ENCODE data around the gene ZBP1.
A peak's percentile ranks its signal among the peaks of the same experiment; 100 is the strongest.

Gene ZBP1

DNA sequence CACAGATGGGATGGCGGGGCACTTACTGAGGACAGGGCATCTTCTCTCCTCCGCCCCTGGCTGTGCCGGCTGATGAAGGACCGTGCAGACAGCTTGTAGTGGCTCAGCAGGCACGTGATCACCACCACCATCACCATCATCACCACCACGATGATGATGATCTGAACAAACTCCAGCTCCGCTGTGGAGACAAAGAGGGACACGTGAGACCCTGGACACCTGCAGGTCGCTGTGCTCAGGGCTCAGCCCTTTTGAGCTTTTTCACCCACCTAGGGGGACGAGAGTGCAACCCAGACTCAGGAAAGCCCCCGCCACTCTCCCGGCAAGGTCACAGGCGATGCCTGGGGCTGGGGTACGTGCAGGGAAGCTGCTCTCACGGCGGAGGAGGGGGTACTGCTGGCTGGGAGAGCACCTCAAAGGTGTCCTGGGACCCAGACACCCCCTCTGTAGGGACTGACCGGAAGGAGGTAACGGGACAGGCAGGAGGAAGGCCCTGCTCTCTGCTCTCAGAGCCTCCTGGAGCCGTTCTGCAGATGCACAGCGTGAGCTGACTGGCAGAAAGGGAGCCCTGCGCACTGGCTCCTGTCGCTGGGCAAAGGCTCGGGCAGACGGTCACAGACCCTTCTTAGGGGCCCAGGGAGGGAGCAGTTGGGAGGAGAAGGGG, 39.4 kb upstream of the ZBP1 start:
- TF ChIP-seq, protein P1, sequence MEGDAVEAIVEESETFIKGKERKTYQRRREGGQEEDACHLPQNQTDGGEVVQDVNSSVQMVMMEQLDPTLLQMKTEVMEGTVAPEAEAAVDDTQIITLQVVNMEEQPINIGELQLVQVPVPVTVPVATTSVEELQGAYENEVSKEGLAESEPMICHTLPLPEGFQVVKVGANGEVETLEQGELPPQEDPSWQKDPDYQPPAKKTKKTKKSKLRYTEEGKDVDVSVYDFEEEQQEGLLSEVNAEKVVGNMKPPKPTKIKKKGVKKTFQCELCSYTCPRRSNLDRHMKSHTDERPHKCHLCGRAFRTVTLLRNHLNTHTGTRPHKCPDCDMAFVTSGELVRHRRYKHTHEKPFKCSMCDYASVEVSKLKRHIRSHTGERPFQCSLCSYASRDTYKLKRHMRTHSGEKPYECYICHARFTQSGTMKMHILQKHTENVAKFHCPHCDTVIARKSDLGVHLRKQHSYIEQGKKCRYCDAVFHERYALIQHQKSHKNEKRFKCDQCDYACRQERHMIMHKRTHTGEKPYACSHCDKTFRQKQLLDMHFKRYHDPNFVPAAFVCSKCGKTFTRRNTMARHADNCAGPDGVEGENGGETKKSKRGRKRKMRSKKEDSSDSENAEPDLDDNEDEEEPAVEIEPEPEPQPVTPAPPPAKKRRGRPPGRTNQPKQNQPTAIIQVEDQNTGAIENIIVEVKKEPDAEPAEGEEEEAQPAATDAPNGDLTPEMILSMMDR (IDR thresholded peaks at IDR 0.05; ENCODE audit: low read depth, low read length): no peak
- Histone ChIP-seq H3K36me3 (peaks cover 15% of the 10 kb centered on the region), H3K4me3 (ENCODE audit: low read depth, low read length) (no peak overlapping the region), H3K27me3 (ENCODE audit: insufficient read depth, low read depth, severe bottlenecking) (no peaks in the 10 kb centered on the region), H3K9me3 (ENCODE audit: severe bottlenecking) (no peaks in the 10 kb centered on the region), H3K27ac (no peak overlapping the region)
- DNase-seq: no peak

DNA sequence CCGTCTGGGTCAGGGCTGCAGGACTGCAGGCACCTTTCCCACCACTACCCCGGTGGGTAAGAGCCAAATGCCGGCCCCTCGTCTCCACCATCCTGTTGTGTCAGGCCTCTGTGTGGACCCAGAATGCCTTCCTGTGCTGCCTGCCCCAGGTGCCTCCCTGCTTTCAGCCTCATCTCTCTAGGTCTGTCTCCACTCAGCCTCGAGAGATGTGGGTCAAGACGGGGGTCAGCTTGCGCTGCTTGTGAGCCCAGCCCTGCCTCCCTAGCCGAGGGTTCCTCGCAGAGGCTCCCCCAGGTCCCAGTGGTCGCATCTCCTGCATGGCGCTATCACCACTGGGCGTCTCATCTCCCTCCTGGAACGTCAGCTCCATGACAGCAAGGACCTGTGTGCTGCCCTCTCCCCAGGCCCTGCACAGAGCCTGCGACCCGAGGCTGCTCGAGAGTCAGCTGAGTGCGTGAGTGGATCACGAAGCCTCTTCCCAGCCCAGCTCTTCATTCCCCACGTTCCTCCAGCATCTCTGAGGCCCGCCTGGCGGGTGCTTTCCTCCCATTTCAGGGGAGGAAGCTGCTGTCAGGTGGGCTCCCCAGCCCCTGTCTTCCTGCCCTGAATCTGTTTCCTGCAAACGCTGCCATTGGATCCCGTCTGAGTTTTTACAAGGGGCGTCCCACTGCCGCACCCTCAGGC, 38.7 kb upstream of the ZBP1 start:
- TF ChIP-seq, protein P1 (IDR thresholded peaks at IDR 0.05; ENCODE audit: low read depth, low read length): no peak
- no peaks in the 10 kb centered on the region for H3K9me3 ChIP-seq (ENCODE audit: severe bottlenecking)
- no peaks in the 10 kb centered on the region for H3K27me3 ChIP-seq (ENCODE audit: insufficient read depth, low read depth, severe bottlenecking)
- no peak overlapping the region for H3K4me3 ChIP-seq (ENCODE audit: low read depth, low read length)
- peaks cover 15% of the 10 kb centered on the region for H3K36me3 ChIP-seq
- peak; percentile 4 for DNase-seq
- no peak overlapping the region for H3K27ac ChIP-seq

DNA sequence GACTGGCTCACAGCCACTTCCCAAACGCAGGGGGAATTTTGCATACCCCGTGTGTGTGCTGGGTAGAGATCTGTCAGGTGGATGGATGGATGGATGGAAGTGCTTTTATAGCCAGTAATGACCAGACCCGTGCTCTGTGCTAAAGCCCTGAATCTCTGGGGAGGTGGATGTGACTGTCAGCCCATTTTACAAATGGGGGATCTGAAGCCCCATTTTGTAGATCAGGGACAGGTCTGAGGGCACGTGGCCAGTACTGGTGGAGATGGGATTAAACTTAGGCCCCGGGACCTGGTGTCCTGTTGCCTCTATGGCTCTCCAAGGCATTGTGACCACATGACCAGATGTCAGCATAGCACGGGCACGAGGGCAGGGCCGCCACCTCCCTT, 38.2 kb upstream of the ZBP1 start:
- Histone ChIP-seq H3K9me3 (ENCODE audit: severe bottlenecking) (no peaks in the 10 kb centered on the region), H3K36me3 (peaks cover 15% of the 10 kb centered on the region), H3K27me3 (ENCODE audit: insufficient read depth, low read depth, severe bottlenecking) (no peaks in the 10 kb centered on the region), H3K4me3 (ENCODE audit: low read depth, low read length) (no peak overlapping the region), H3K27ac (no peak overlapping the region)
- TF ChIP-seq, protein P1 (IDR thresholded peaks at IDR 0.05; ENCODE audit: low read depth, low read length): no peak
- DNase-seq: peak; percentile 3

DNA sequence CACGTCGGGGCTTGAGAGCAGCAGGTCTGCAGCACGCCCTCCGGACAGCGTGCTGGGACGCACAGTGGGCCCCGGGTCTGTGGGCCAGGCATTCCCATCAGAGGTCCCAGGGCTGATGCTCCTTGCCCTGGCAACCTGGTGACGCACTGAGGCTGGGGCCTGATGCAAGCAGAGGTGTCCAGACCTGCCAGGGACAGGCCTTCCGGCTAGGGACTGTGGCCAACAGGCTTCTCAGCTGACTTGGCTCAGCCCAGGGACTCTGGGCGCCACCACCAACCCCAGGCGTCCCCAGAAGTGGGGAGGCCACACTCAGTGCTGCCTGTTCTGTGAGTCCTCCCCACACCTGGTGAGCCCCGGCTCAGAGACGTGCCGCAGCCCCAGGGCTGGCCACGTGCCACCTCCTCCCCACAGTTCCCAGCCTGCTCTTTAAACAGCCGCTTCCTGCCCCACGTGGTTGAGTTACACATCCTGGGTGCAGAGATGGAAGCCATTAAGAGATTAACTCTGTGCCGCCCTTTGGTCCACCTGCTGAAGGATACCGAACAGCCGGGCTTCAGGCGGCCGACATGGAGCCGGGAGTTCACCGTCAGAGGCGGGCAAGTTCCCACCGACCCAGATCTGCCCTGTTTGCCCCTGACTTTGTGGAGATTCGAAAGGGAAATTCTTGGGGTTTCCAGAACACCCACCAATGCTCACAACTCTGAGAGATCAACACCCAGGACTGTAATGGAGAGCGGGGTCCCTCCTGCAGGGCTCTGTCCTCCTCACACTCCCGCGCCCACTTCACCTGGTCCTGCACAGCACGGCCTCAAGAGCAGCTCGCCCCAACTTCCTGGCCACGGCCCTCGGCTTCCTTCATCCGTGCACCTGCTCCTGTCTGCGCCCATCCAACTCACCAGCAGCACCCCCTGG, 37.6 kb upstream of the ZBP1 start:
- no peak overlapping the region for H3K27ac ChIP-seq

DNA sequence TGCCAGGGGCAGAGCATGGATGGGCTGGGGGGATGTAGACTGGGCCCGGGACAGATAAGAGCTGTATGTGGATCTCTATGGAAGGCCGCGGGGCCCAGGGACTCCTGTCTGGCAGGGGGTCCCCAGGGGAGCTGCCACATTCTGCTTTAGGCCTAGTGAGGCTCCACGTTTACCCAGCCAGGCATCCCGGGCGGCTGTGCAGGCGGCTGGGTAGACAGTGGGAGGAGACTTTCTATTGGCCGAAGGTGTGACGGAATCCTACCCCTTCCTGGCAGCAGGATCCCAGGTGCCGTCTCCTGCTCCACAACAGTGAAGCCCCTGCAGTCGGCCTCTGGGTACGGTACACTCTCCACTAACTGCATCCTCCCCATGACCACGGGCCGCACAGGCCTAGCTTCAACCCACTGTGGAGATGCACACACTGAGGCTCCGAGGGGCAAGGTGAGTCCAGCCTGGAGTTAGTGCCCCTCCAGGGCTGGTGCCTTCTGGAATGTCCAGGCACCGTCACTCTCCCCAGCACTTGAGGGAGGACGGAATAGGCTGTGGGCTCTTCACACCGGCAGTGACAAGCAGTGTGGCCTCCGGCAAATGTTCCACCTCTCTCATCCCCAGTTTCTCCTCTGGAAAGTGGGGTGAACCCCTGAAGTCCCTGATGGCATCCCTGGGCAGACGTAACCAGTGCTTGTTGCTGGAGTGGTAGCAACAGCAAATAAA, 36.8 kb upstream of the ZBP1 start:
- TF ChIP-seq, protein P1 (IDR thresholded peaks at IDR 0.05; ENCODE audit: low read depth, low read length): no peak
- peak; percentile 4 for DNase-seq
- Histone ChIP-seq H3K4me3 (ENCODE audit: low read depth, low read length) (no peak overlapping the region), H3K36me3 (peaks cover 19% of the 10 kb centered on the region), H3K9me3 (ENCODE audit: severe bottlenecking) (no peaks in the 10 kb centered on the region), H3K27ac (no peak overlapping the region), H3K27me3 (ENCODE audit: insufficient read depth, low read depth, severe bottlenecking) (no peaks in the 10 kb centered on the region)

More for the DNA sequence above, 37.6 kb upstream of the ZBP1 start:
- peak; percentile 34 for DNase-seq
- Histone ChIP-seq H3K4me3 (ENCODE audit: low read depth, low read length) (no peak overlapping the region), H3K36me3 (peaks cover 15% of the 10 kb centered on the region), H3K27me3 (ENCODE audit: insufficient read depth, low read depth, severe bottlenecking) (no peaks in the 10 kb centered on the region), H3K9me3 (ENCODE audit: severe bottlenecking) (no peaks in the 10 kb centered on the region)
- TF ChIP-seq, protein P1 (IDR thresholded peaks at IDR 0.05; ENCODE audit: low read depth, low read length): no peak
